ENCODE measurements around the gene SORBS1. TPM values are rescaled to one million over a fixed set of nuclear protein-coding genes. Genes with fewer than 3 reads are reported as not detected.

The SORBS1 gene
- total and polyA plus RNA-seq, 3 donors from 2014 or later, result 34.4 to 46.6 (median 38.8) TPM

- Histone ChIP-seq H3K36me3 (ENCODE audit: low read depth, missing control alignments) (no peaks in the 10 kb centered on the region), H3K9me3 (no peaks in the 10 kb centered on the region), H3K4me1 (no peaks in the 10 kb centered on the region), H3K27ac (no peak overlapping the region), H3K27me3 (no peaks in the 10 kb centered on the region), H3K4me3 (no peak overlapping the region)
- intact Hi-C loops (cut with DNase I; ENCODE audit: low total_unique reads), result no loop called here
- TF ChIP-seq CTCF (IDR thresholded peaks at IDR 0.05) (no peak), POLR2A (IDR thresholded peaks at IDR 0.05) (no peak)
- no peak for DNase-seq
- 88 to 92% methylated on average over 10 to 11 of the region's 11 CpGs for WGBS, 2 donors
These were observed 236.5 kb downstream of the SORBS1 start for GRCh38 chr10:95324436-95325268.

GRCh38 chr10:95321554-95322301 is 239.4 kb downstream of the SORBS1 start:
- H3K27me3 ChIP-seq, result no peaks in the 10 kb centered on the region
- H3K4me1 ChIP-seq, result no peaks in the 10 kb centered on the region
- no peak overlapping the region for H3K4me3 ChIP-seq
- no peak overlapping the region for H3K27ac ChIP-seq
- intact Hi-C loops (cut with DNase I; ENCODE audit: low total_unique reads), result no loop called here
- no peaks in the 10 kb centered on the region for H3K9me3 ChIP-seq
- TF ChIP-seq CTCF (IDR thresholded peaks at IDR 0.05) (no peak), POLR2A (IDR thresholded peaks at IDR 0.05) (no peak)
- no peaks in the 10 kb centered on the region for H3K36me3 ChIP-seq (ENCODE audit: low read depth, missing control alignments)
- 84 to 88% methylated on average over 10 of the region's 10 CpGs for WGBS, 2 donors
- no peak for DNase-seq

GRCh38 chr10:95319239-95319638 is 241.9 kb downstream of the SORBS1 start:
- Histone ChIP-seq H3K9me3 (no peaks in the 10 kb centered on the region), H3K4me3 (no peak overlapping the region), H3K27ac (no peak overlapping the region), H3K27me3 (no peaks in the 10 kb centered on the region), H3K4me1 (no peaks in the 10 kb centered on the region), H3K36me3 (ENCODE audit: low read depth, missing control alignments) (no peaks in the 10 kb centered on the region)
- no peak for DNase-seq
- intact Hi-C loops (cut with DNase I; ENCODE audit: low total_unique reads), result no loop called here
- TF ChIP-seq CTCF (IDR thresholded peaks at IDR 0.05) (no peak), POLR2A (IDR thresholded peaks at IDR 0.05) (no peak)

- WGBS, 2 donors, result 68 to 79% methylated on average over 2 of the region's 2 CpGs
- Histone ChIP-seq H3K36me3 (ENCODE audit: low read depth, missing control alignments) (no peaks in the 10 kb centered on the region), H3K27ac (no peak overlapping the region), H3K4me3 (no peak overlapping the region), H3K9me3 (no peaks in the 10 kb centered on the region), H3K27me3 (no peaks in the 10 kb centered on the region), H3K4me1 (no peaks in the 10 kb centered on the region)
- no peak for DNase-seq
- TF ChIP-seq CTCF (IDR thresholded peaks at IDR 0.05), result no peak
- no peak for TF ChIP-seq POLR2A (IDR thresholded peaks at IDR 0.05)
- intact Hi-C loops (cut with DNase I; ENCODE audit: low total_unique reads), result no loop called here
These were observed 245.7 kb downstream of the SORBS1 start for GRCh38 chr10:95315509-95315908.

Measured in testis (tissue), 3 donors.